Adrenal gland (tissue), 5 donors: ENCODE measurements around the gene INTS3.

Experiments
- CTCF ChIP-seq, 6 experiments: fragments of 450-650 bp in 4 of 6; fragments of 200-600 bp in 2 of 6; sonication (generic) in 1 of 6; IDR thresholded peaks; 1 replicate in 5 of 6; 2 replicates in 1 of 6; pipeline versions ENCODE4 v1.5.1 to v1.8.0; 2016 to 2021; ENCODE audit warnings: antibody characterized with exemption in 6 of 6, mild to moderate bottlenecking in 2 of 6, moderate library complexity in 1 of 6
- POLR2A ChIP-seq, 2 donors: fragments of 450-650 bp; IDR thresholded peaks; one replicate each; pipeline ENCODE4 v1.6.1; 2017; ENCODE audit warnings: antibody characterized with exemption in 2 of 2, mild to moderate bottlenecking in 2 of 2, moderate library complexity in 1 of 2
- donor health status: DM: no; HTN: no; CAD: no.

GRCh38 chr1:153778824-153779519, 51.1 kb downstream of the INTS3 start:
- TF ChIP-seq CTCF (IDR thresholded peaks at IDR 0.05) (no peak), POLR2A (IDR thresholded peaks at IDR 0.05) (no peak)
